ENCODE measurements around the gene PTPDC1. TPM values are rescaled to one million over a fixed set of nuclear protein-coding genes. Genes with fewer than 3 reads are reported as not detected.

PTPDC1 gene
- total and polyA plus RNA-seq, 12 donors, result 5.3 to 14.7 (median 9.5) TPM

GRCh38 chr9:94042516-94043360, 41.5 kb upstream of the PTPDC1 start:
- no peak for TF ChIP-seq CTCF (IDR thresholded peaks at IDR 0.05)
- H3K9me3 ChIP-seq, result no peaks in the 10 kb centered on the region
- H3K4me3 ChIP-seq, result no peak overlapping the region
- WGBS, 2 donors, result 56 to 60% methylated on average over 5 of the region's 5 CpGs
- DNase-seq (no peak), ATAC-seq (peak in 4 of 8 donors; percentile 38 to 82 (median 59))
- no peaks in the 10 kb centered on the region for H3K27me3 ChIP-seq
- H3K36me3 ChIP-seq, result peaks cover 0 to 9% (median 0%) of the 10 kb centered on the region in 9 donors
- intact Hi-C loops (cut with DNase I), result no loop called here
- peaks cover 0 to 11% (median 0%) of the 10 kb centered on the region in 9 donors for H3K4me1 ChIP-seq
- H3K27ac ChIP-seq, result peak overlapping the region in 1 of 10 donors; percentile 22

GRCh38 chr9:94054716-94055115, 29.5 kb upstream of the PTPDC1 start:
- DNase-seq, result no peak
- Histone ChIP-seq H3K9me3 (peaks cover 0 to 21% (median 10%) of the 10 kb centered on the region in 11 donors), H3K4me3 (no peak overlapping the region), H3K27me3 (no peaks in the 10 kb centered on the region), H3K36me3 (peaks cover 0 to 19% (median 0%) of the 10 kb centered on the region in 9 donors), H3K27ac (no peak overlapping the region), H3K4me1 (peaks cover 0 to 23% (median 9%) of the 10 kb centered on the region in 9 donors)
- intact Hi-C loops (cut with DNase I), result no loop called here
- WGBS, 2 donors, result 85 to 100% methylated on average over 2 of the region's 2 CpGs
- ATAC-seq, result peak in 3 of 8 donors; percentile 25 to 63 (median 61)
- no peak for TF ChIP-seq CTCF (IDR thresholded peaks at IDR 0.05)

- 34 to 45% methylated on average over 3 of the region's 3 CpGs for WGBS, 2 donors
- Histone ChIP-seq H3K36me3 (peaks cover 0 to 19% (median 0%) of the 10 kb centered on the region in 9 donors), H3K4me1 (peaks cover 0 to 23% (median 9%) of the 10 kb centered on the region in 9 donors), H3K27ac (peak overlapping the region in 7 of 10 donors; percentile 2 to 45 (median 38)), H3K9me3 (peaks cover 0 to 10% (median 2%) of the 10 kb centered on the region in 11 donors), H3K4me3 (no peak overlapping the region), H3K27me3 (no peaks in the 10 kb centered on the region)
- intact Hi-C loops (cut with DNase I), result no loop called here
- DNase-seq (peak in 1 of 2 donors; percentile 12), ATAC-seq (peak in 7 of 8 donors; percentile 73 to 91 (median 85))
- TF ChIP-seq CTCF (IDR thresholded peaks at IDR 0.05), result no peak
Observed at GRCh38 chr9:94056442-94056974, 27.8 kb upstream of the PTPDC1 start.

- WGBS, 2 donors, result 98 to 100% methylated on average over 1 of the region's 1 CpG
- intact Hi-C loops (cut with DNase I), result no loop called here
- no peak for ATAC-seq
Observed at GRCh38 chr9:94057918-94058317, 26.3 kb upstream of the PTPDC1 start.

More at GRCh38 chr9:94057918-94058317, 26.3 kb upstream of the PTPDC1 start:
- Histone ChIP-seq H3K9me3 (peaks cover 0 to 18% (median 7%) of the 10 kb centered on the region in 11 donors), H3K4me3 (no peak overlapping the region), H3K27ac (no peak overlapping the region), H3K36me3 (peaks cover 0 to 19% (median 0%) of the 10 kb centered on the region in 9 donors), H3K4me1 (peaks cover 0 to 17% (median 9%) of the 10 kb centered on the region in 9 donors), H3K27me3 (no peaks in the 10 kb centered on the region)
- TF ChIP-seq CTCF (IDR thresholded peaks at IDR 0.05), result no peak
- DNase-seq, result no peak
